Peyer's patch (tissue), 4 donors: ENCODE results near the gene BBS9. TPM values are rescaled to one million over a fixed set of nuclear protein-coding genes. Genes with fewer than 3 reads are reported as not detected.

Source experiments
- DNase-seq, 3 donors: peaks; one replicate each; pipeline ENCODE4 v3.0.0-alpha.2; 2017 to 2019
- H3K27ac ChIP-seq, 4 donors: fragments of 200-600 bp; sonication (generic); one replicate each; pipeline ENCODE4 v1.5.1; 2016 to 2019
- H3K27me3 ChIP-seq, 2 donors: fragments of 200-600 bp; sonication (generic); one replicate each; pipeline ENCODE4 v1.5.1; 2019
- H3K36me3 ChIP-seq, 3 donors: fragments of 200-600 bp; sonication (generic); one replicate each; pipeline ENCODE4 v1.5.1; 2016 to 2019
- H3K4me1 ChIP-seq, 4 donors: fragments of 200-600 bp; sonication (generic); one replicate each; pipeline ENCODE4 v1.5.1; 2016 to 2019
- H3K4me3 ChIP-seq, 4 donors: fragments of 200-600 bp; sonication (generic); 1 replicate in 3 of 4; 2 replicates in 1 of 4; pipeline ENCODE4 v1.5.1; 2016 to 2019; ENCODE audit warnings: mild to moderate bottlenecking in 1 of 4
- H3K9me3 ChIP-seq, 4 donors: fragments of 200-600 bp; sonication (generic); one replicate each; pipeline ENCODE4 v1.5.1; 2016 to 2019; ENCODE audit warnings: mild to moderate bottlenecking in 1 of 4
- CTCF ChIP-seq, 6 experiments: fragments of 450-650 bp in 4 of 6; fragments of 200-600 bp in 2 of 6; sonication (generic) in 1 of 6; IDR thresholded peaks; one replicate each; pipeline ENCODE4 v1.5.1; 2017 to 2019; ENCODE audit warnings: antibody characterized with exemption in 6 of 6, mild to moderate bottlenecking in 3 of 6, moderate library complexity in 1 of 6
- POLR2A ChIP-seq, 2 donors: fragments of 450-650 bp; IDR thresholded peaks; one replicate each; pipeline ENCODE4 v1.5.1; 2017; ENCODE audit warnings: antibody characterized with exemption in 2 of 2, mild to moderate bottlenecking in 2 of 2, moderate library complexity in 2 of 2
- total RNA-seq, 4 donors: library from RNA; depleted of rRNA; stranded (reverse); fragments of >200 nt; gene quantifications; one replicate each; pipeline ENCODE4 v1.1.0, GENCODE V29; 2016

BBS9 gene
- total RNA-seq, 4 donors from 2014 or later = 10.9 to 51.2 (median 19.4) TPM

GRCh38 chr7:33220231-33220630, 90.9 kb downstream of the BBS9 start:
- Histone ChIP-seq H3K27me3 (no peaks in the 10 kb centered on the region), H3K9me3 (no peaks in the 10 kb centered on the region), H3K4me1 (no peaks in the 10 kb centered on the region), H3K36me3 (no peaks in the 10 kb centered on the region), H3K27ac (no peak overlapping the region), H3K4me3 (no peak overlapping the region)
- DNase-seq = no peak
- TF ChIP-seq POLR2A (IDR thresholded peaks at IDR 0.05) = no peak
- TF ChIP-seq CTCF (IDR thresholded peaks at IDR 0.05) = no peak

GRCh38 chr7:33221390-33221789, 92.0 kb downstream of the BBS9 start:
- Histone ChIP-seq H3K4me1 (no peaks in the 10 kb centered on the region), H3K36me3 (no peaks in the 10 kb centered on the region), H3K27ac (no peak overlapping the region), H3K9me3 (no peaks in the 10 kb centered on the region), H3K27me3 (no peaks in the 10 kb centered on the region), H3K4me3 (no peak overlapping the region)
- no peak for DNase-seq
- no peak for TF ChIP-seq CTCF (IDR thresholded peaks at IDR 0.05)
- TF ChIP-seq POLR2A (IDR thresholded peaks at IDR 0.05) = no peak

- DNase-seq = no peak
- Histone ChIP-seq H3K4me1 (no peaks in the 10 kb centered on the region), H3K4me3 (no peak overlapping the region), H3K27me3 (no peaks in the 10 kb centered on the region), H3K9me3 (no peaks in the 10 kb centered on the region), H3K36me3 (no peaks in the 10 kb centered on the region), H3K27ac (no peak overlapping the region)
- TF ChIP-seq CTCF (IDR thresholded peaks at IDR 0.05) (no peak), POLR2A (IDR thresholded peaks at IDR 0.05) (no peak)
Observed at GRCh38 chr7:33232632-33233145, 103.3 kb downstream of the BBS9 start.

- Histone ChIP-seq H3K27ac (no peak overlapping the region), H3K9me3 (no peaks in the 10 kb centered on the region), H3K4me1 (no peaks in the 10 kb centered on the region), H3K36me3 (no peaks in the 10 kb centered on the region), H3K4me3 (no peak overlapping the region), H3K27me3 (no peaks in the 10 kb centered on the region)
- DNase-seq = no peak
- no peak for TF ChIP-seq CTCF (IDR thresholded peaks at IDR 0.05)
- no peak for TF ChIP-seq POLR2A (IDR thresholded peaks at IDR 0.05)
Observed at GRCh38 chr7:33233659-33234058, 104.3 kb downstream of the BBS9 start.

- Histone ChIP-seq H3K27me3 (no peaks in the 10 kb centered on the region), H3K36me3 (no peaks in the 10 kb centered on the region), H3K4me3 (no peak overlapping the region), H3K9me3 (no peaks in the 10 kb centered on the region), H3K27ac (no peak overlapping the region), H3K4me1 (no peaks in the 10 kb centered on the region)
- no peak for DNase-seq
- TF ChIP-seq POLR2A (IDR thresholded peaks at IDR 0.05) = no peak
- no peak for TF ChIP-seq CTCF (IDR thresholded peaks at IDR 0.05)
Observed at GRCh38 chr7:33237036-33237435, 107.7 kb downstream of the BBS9 start.

- Histone ChIP-seq H3K4me1 (no peaks in the 10 kb centered on the region), H3K9me3 (no peaks in the 10 kb centered on the region), H3K36me3 (no peaks in the 10 kb centered on the region), H3K4me3 (no peak overlapping the region), H3K27me3 (no peaks in the 10 kb centered on the region), H3K27ac (no peak overlapping the region)
- peak in 5 of 6 experiments; percentile 33 to 67 (median 62) for TF ChIP-seq CTCF (IDR thresholded peaks at IDR 0.05)
- no peak for TF ChIP-seq POLR2A (IDR thresholded peaks at IDR 0.05)
- DNase-seq = no peak
Observed at GRCh38 chr7:33243319-33243881, 114.0 kb downstream of the BBS9 start.
